Prostate gland (tissue), 2 donors: Measurements from ENCODE around the gene MMP23B. TPM values are rescaled to one million over a fixed set of nuclear protein-coding genes. Genes with fewer than 3 reads are reported as not detected.

Experiments
- DNase-seq: peaks from one replicate; pipeline ENCODE4 v3.0.0-alpha.2; 2019; ENCODE audit warnings: low spot score
- H3K27ac ChIP-seq, 2 donors: fragments of 200-600 bp; sonication (generic); 2 replicates each; pipeline ENCODE4 v1.5.1; 2017 to 2019
- H3K27me3 ChIP-seq: fragments of 200-600 bp; sonication (generic); replicated peaks from 2 replicates; pipeline ENCODE4 v1.5.1; 2019; ENCODE audit not compliant: insufficient read depth
- H3K36me3 ChIP-seq, 2 donors: fragments of 200-600 bp; sonication (generic); 1 replicate in 1 of 2; 2 replicates in 1 of 2; pipeline versions ENCODE4 v1.5.1 to v1.8.1; 2017 to 2019
- H3K4me1 ChIP-seq: fragments of 200-600 bp; sonication (generic); replicated peaks from 2 replicates; pipeline ENCODE4 v1.5.1; 2019
- H3K4me3 ChIP-seq, 2 donors: fragments of 200-600 bp; sonication (generic); 2 replicates each; pipeline ENCODE4 v1.5.1; 2017 to 2019
- H3K9me3 ChIP-seq: fragments of 200-600 bp; sonication (generic); 2 replicates; pipeline ENCODE4 v1.5.1; 2017
- CTCF ChIP-seq, 4 experiments: fragments of 200-600 bp in 2 of 4; fragments of 450-650 bp in 2 of 4; sonication (generic) in 2 of 4; IDR thresholded peaks; 1 replicate in 3 of 4; 2 replicates in 1 of 4; pipeline ENCODE4 v1.5.1; 2016 to 2019; ENCODE audit warnings: antibody characterized with exemption in 4 of 4, mild to moderate bottlenecking in 2 of 4, moderate library complexity in 2 of 4
- POLR2A ChIP-seq: fragments of 450-650 bp; IDR thresholded peaks from one replicate; pipeline ENCODE4 v1.6.1; 2016; ENCODE audit warnings: antibody characterized with exemption, mild to moderate bottlenecking
- POLR2AphosphoS5 ChIP-seq: sonication (generic); formaldehyde crosslinking; IDR thresholded peaks from one replicate; pipeline ENCODE4 v1.6.1; 2017; ENCODE audit warnings: antibody characterized with exemption
- WGBS: methylation state at CpG from one replicate; pipeline ENCODE4 v1.1.5; 2018; 5-methylcytosine and 5-hydroxymethylcytosine counted together
- intact Hi-C: fragments of 100-400 bp; cut with DNase I; formaldehyde crosslinking; loops from one replicate; pipeline ENCODE4 v1.14.2; 2022
- total RNA-seq, 2 donors: library from RNA; depleted of rRNA; stranded (reverse); fragments of >200 nt; gene quantifications; one replicate each; pipeline ENCODE4 v1.1.0, GENCODE V29; 2016

The MMP23B gene
- total RNA-seq, 2 donors from 2014 or later: 4.4 to 55.4 TPM

DNA sequence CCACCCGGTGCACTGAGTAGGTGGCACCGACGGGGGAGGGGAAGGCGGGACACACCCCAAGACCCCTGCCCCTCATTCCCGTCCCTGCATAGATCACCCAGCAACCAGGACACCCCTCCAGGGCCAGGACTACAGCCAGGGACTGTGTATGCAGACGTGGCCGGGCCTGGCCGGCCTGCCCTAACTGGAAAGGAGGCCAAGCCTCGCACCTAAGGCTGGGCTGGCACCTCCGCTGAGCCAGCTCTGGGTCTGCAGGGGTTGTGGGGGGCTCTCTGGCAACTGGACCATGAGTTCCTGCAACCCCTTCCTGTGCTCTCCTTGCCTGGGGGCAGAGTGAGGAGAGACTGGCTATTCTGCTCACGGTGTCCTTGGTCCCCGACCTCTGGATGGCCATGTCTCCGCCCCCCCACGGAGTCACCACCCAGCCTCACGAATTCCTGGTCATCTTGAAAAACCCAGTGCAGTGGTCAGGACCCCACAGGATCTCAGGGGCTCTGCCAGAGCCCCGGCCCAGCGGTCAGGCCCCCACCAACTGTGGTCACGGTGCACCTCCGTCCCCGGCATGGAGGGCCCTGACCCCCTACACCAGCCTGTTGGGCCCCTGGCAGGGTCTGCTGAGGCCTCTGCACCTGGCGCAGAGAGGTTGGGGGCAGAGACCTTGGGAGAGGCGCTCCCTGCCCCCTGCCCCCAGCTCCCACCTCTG lies 31.0 kb upstream of the MMP23B start:
- intact Hi-C loops: no loop called here
- Histone ChIP-seq H3K9me3 (no peaks in the 10 kb centered on the region), H3K4me3 (no peak overlapping the region), H3K27me3 (peaks cover 7% of the 10 kb centered on the region), H3K4me1 (no peaks in the 10 kb centered on the region), H3K36me3 (no peaks in the 10 kb centered on the region), H3K27ac (no peak overlapping the region)
- TF ChIP-seq POLR2A (no peak), CTCF (IDR thresholded peaks at IDR 0.05) (no peak), POLR2AphosphoS5 (no peak)
- 71% methylated on average over 22 of the region's 22 CpGs for WGBS
- DNase-seq: no peak

GRCh38 chr1:1601564-1602303 lies 30.2 kb upstream of the MMP23B start:
- TF ChIP-seq POLR2A (no peak), CTCF (IDR thresholded peaks at IDR 0.05) (no peak), POLR2AphosphoS5 (no peak)
- H3K4me1 ChIP-seq: no peaks in the 10 kb centered on the region
- intact Hi-C loops: no loop called here
- DNase-seq: no peak
- no peaks in the 10 kb centered on the region for H3K9me3 ChIP-seq
- 83% methylated on average over 15 of the region's 15 CpGs for WGBS
- no peak overlapping the region for H3K4me3 ChIP-seq
- H3K27ac ChIP-seq: no peak overlapping the region
- peaks cover 7% of the 10 kb centered on the region for H3K27me3 ChIP-seq
- no peaks in the 10 kb centered on the region for H3K36me3 ChIP-seq

- no peak overlapping the region for H3K4me3 ChIP-seq
- no peaks in the 10 kb centered on the region for H3K4me1 ChIP-seq
- H3K9me3 ChIP-seq: no peaks in the 10 kb centered on the region
- DNase-seq: no peak
- H3K36me3 ChIP-seq: no peaks in the 10 kb centered on the region
- H3K27me3 ChIP-seq: peaks cover 7% of the 10 kb centered on the region
- intact Hi-C loops: no loop called here
- WGBS: 69% methylated on average over 18 of the region's 18 CpGs
- no peak overlapping the region for H3K27ac ChIP-seq
- TF ChIP-seq CTCF (IDR thresholded peaks at IDR 0.05) (no peak), POLR2AphosphoS5 (no peak)
Observed at GRCh38 chr1:1602304-1602967, 29.5 kb upstream of the MMP23B start.

GRCh38 chr1:1602968-1603506 lies 28.9 kb upstream of the MMP23B start:
- Histone ChIP-seq H3K36me3 (no peaks in the 10 kb centered on the region), H3K27me3 (peaks cover 7% of the 10 kb centered on the region), H3K4me1 (no peaks in the 10 kb centered on the region), H3K9me3 (no peaks in the 10 kb centered on the region), H3K4me3 (no peak overlapping the region), H3K27ac (no peak overlapping the region)
- TF ChIP-seq POLR2A (no peak), CTCF (IDR thresholded peaks at IDR 0.05) (no peak), POLR2AphosphoS5 (no peak)
- intact Hi-C loops: no loop called here
- DNase-seq: no peak
- whole genome bisulfite sequencing: 69% methylated on average over 11 of the region's 13 CpGs
